Activated CD8-positive, alpha-beta memory T cell treated with anti-CD3 and anti-CD28 coated beads for 36 hours (primary cell): Measurements from ENCODE around the gene NCOA5. TPM values are rescaled to one million over a fixed set of nuclear protein-coding genes. Genes with fewer than 3 reads are reported as not detected.

Source experiments
- CTCF ChIA-PET: fragments of 350-600 bp; sonication (Branson Sonifier 250); formaldehyde crosslinking; loops from one replicate; lab custom pipeline; 2021; ENCODE audit warnings: antibody characterized with exemption; lab: Charles Lee
- POLR2A ChIA-PET: fragments of 350-600 bp; sonication (Branson Sonifier 250); formaldehyde crosslinking; loops from one replicate; lab custom pipeline; 2021; ENCODE audit warnings: antibody characterized with exemption; lab: Charles Lee
- total RNA-seq, 2 experiments: library from RNA; stranded (reverse); gene quantifications; one replicate each; pipeline ENCODE4 v1.2.3, GENCODE V29; 2021

The NCOA5 gene
- total RNA-seq, 2 experiments from 2014 or later: 27.2 to 31.6 TPM

- POLR2A ChIA-PET: no interaction called here
- CTCF ChIA-PET: interaction anchor here (1.3 kb wide), 1 partner anchor 9 kb away, joined by 4 read pairs; no protein-coding TSS in a partner anchor
These were observed 58.7 kb downstream of the NCOA5 start for GRCh38 chr20:46031014-46031569.

GRCh38 chr20:46030284-46031013 lies 59.3 kb downstream of the NCOA5 start:
- POLR2A ChIA-PET: no interaction called here
- CTCF ChIA-PET: interaction anchor here (1.3 kb wide), 1 partner anchor 8 kb away, joined by 4 read pairs; no protein-coding TSS in a partner anchor

GRCh38 chr20:46028772-46029371 lies 60.9 kb downstream of the NCOA5 start, which contains the start of gene SLC12A5:
SLC12A5 (plus strand) TSS chr20:46029215; CDS start chr20:46029345, 130 bp downstream.
- CTCF ChIA-PET: interaction anchor here (1.1 kb wide), 1 partner anchor 14 kb away, joined by 5 read pairs; no protein-coding TSS in a partner anchor
- POLR2A ChIA-PET: interaction anchor here (0.7 kb wide), 1 partner anchor 325 kb away, joined by 3 read pairs; no protein-coding TSS in a partner anchor

- CTCF ChIA-PET: interaction anchor here (1.7 kb wide), 1 partner anchor 14 kb away, joined by 7 read pairs; no protein-coding TSS in a partner anchor
- POLR2A ChIA-PET: no interaction called here
These were observed 61.7 kb downstream of the NCOA5 start for GRCh38 chr20:46028110-46028509.

- POLR2A ChIA-PET: no interaction called here
- CTCF ChIA-PET: interaction anchor here (1.7 kb wide), 1 partner anchor 13 kb away, joined by 7 read pairs; no protein-coding TSS in a partner anchor
These were observed 62.4 kb downstream of the NCOA5 start for GRCh38 chr20:46027245-46027853.

- CTCF ChIA-PET: interaction anchor here (1.1 to 3.5 kb wide), 3 partner anchors 12 to 150 kb away, joined by 3 to 29 read pairs (median 3); no protein-coding TSS in a partner anchor
These were observed 64.4 kb downstream of the NCOA5 start for GRCh38 chr20:46025376-46025783.

GRCh38 chr20:46023999-46024398 lies 65.8 kb downstream of the NCOA5 start:
- ChIA-PET CTCF (interaction anchor here (1.5 to 3.5 kb wide), 6 partner anchors 11 to 152 kb away, joined by 3 to 29 read pairs (median 8); no protein-coding TSS in a partner anchor), POLR2A (no interaction called here)

More at GRCh38 chr20:46025376-46025783, 64.4 kb downstream of the NCOA5 start:
- POLR2A ChIA-PET: no interaction called here

- CTCF ChIA-PET: interaction anchor here (0.6 to 3.5 kb wide), 18 partner anchors 8 to 342 kb away, joined by 3 to 29 read pairs (median 4); no protein-coding TSS in a partner anchor
- POLR2A ChIA-PET: no interaction called here
These were observed 66.6 kb downstream of the NCOA5 start for GRCh38 chr20:46023148-46023484.

GRCh38 chr20:46022411-46023147 lies 67.2 kb downstream of the NCOA5 start:
- ChIA-PET CTCF (interaction anchor here (0.6 to 3.5 kb wide), 20 partner anchors 9 to 342 kb away, joined by 3 to 29 read pairs (median 4); no protein-coding TSS in a partner anchor), POLR2A (no interaction called here)

GRCh38 chr20:46021361-46022359 lies 68.1 kb downstream of the NCOA5 start:
- ChIA-PET CTCF (interaction anchor here (0.8 to 3.5 kb wide), 15 partner anchors 8 to 153 kb away, joined by 3 to 29 read pairs (median 5); no protein-coding TSS in a partner anchor), POLR2A (no interaction called here)

GRCh38 chr20:46020555-46020954 lies 69.2 kb downstream of the NCOA5 start:
- CTCF ChIA-PET: no interaction called here
- POLR2A ChIA-PET: no interaction called here

GRCh38 chr20:46018611-46019010 lies 71.2 kb downstream of the NCOA5 start:
- POLR2A ChIA-PET: no interaction called here
- CTCF ChIA-PET: interaction anchor here (1.4 kb wide), 1 partner anchor 156 kb away, joined by 3 read pairs; no protein-coding TSS in a partner anchor

GRCh38 chr20:46018112-46018511 lies 71.7 kb downstream of the NCOA5 start:
- CTCF ChIA-PET: interaction anchor here (1.4 kb wide), 1 partner anchor 156 kb away, joined by 3 read pairs; no protein-coding TSS in a partner anchor

GRCh38 chr20:46017272-46017671 lies 72.5 kb downstream of the NCOA5 start:
- CTCF ChIA-PET: interaction anchor here (1.4 kb wide), 1 partner anchor 157 kb away, joined by 3 read pairs; no protein-coding TSS in a partner anchor

More at GRCh38 chr20:46018112-46018511, 71.7 kb downstream of the NCOA5 start:
- POLR2A ChIA-PET: no interaction called here

GRCh38 chr20:46014517-46015396 lies 75.0 kb downstream of the NCOA5 start:
- ChIA-PET POLR2A (interaction anchor here (0.7 kb wide), 1 partner anchor 44 kb away, joined by 3 read pairs; no protein-coding TSS in a partner anchor), CTCF (interaction anchor here (0.6 to 5.0 kb wide), 22 partner anchors 9 to 721 kb away, joined by 3 to 45 read pairs (median 5); partner anchors contain the start of gene SLC12A5)

More at GRCh38 chr20:46017272-46017671, 72.5 kb downstream of the NCOA5 start:
- POLR2A ChIA-PET: no interaction called here
